CD4-positive, alpha-beta T cell treated with Interleukin-4 for 1 hour (primary cell): ENCODE data around the gene DNAH10.

Source experiments
- DNase-seq, 2 donors: peaks; one replicate each; pipeline ENCODE4 v3.0.0-alpha.2; 2020 to 2022

DNAH10 gene

DNA sequence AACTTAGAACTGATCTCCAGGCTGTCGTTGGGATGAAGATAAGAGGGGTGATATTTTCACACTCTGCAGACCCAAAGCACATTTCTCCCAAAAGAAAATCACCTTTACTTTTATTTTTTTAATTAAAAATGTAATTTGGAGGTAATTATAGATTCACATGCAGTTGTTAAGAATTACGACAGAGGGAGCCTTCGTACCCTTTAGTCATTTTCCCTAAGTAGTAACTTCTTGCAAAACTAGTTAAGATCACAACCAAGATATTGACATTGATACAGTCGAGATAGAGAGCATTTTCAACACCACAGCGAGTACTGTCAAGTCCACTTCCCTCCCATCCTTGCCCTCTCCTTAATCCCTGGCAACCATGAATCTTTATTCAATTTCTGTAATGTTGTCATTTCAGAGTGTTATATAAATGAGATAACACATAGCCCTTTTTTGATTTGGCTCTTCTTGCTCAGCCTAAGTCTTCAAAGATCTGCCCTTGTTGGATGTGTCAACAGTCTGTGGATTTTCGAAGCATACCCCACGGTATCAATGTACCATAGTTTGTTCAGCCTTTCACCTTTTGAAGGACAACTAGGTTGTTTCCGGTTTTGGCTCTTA lies 39.6 kb downstream of the DNAH10 start:
- no peak for DNase-seq

DNA sequence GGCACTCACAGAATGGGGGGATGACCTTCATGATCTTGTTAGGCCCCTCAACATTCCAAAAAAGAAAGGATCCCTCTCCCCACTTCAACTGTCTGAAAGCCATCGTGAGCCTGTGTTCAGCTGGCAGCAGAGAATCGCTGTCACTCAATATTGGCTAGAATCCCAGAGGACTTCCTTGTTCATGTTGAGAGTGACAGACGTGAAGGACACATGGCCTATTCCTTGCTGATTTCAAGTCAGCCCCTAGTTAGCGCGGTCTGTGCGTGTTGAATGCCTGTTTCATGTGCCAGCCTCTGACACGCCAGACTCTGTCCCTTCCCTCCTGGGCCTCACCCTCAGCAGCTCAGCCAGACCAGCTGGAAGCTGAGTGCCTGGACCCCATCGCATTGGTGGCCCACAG lies 43.1 kb downstream of the DNAH10 start:
- DNase-seq, result no peak

GRCh38 chr12:123807002-123807401 lies 44.9 kb downstream of the DNAH10 start:
- no peak for DNase-seq

DNA sequence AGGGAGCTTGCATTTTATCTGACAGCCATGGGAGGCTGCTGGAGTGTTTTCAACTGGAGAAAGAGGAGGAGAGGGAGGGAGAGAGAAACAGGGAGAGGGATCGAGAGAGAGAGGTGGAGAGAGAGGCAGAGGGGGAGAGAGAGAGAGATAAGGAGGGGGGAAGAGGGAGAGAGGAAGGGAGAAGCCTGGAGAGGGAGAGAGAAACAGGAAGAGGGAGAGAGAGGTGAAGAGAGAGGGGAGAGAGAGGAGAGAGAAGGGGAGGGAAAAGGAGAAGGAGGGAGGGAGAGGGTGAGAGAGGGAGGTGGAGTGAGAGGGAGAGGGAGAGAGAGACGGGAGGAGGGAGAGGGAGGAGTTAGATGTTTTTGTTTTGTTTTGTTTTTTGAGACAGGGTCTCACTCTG lies 45.6 kb downstream of the DNAH10 start:
- no peak for DNase-seq

- no peak for DNase-seq
These were observed 46.1 kb downstream of the DNAH10 start for GRCh38 chr12:123808167-123808566.

DNA sequence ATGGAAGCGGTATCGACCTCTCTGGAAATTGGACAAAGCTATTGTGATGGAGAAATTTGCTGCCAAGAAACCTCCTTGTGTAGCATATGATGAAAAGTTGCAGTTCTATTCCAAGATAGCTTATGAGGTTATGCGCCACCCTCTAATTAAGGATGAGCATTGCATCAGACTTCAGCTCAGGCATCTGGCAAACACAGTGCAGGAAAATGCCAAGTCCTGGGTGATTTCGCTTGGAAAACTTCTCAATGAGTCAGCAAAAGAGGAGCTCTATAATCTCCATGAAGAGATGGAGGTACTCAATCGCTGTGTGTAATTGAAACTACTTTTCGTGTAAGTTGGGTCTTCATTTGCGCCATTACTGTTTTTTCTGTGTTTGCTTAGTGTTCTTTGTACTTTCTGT lies 51.2 kb downstream of the DNAH10 start:
- DNase-seq, result no peak

DNA sequence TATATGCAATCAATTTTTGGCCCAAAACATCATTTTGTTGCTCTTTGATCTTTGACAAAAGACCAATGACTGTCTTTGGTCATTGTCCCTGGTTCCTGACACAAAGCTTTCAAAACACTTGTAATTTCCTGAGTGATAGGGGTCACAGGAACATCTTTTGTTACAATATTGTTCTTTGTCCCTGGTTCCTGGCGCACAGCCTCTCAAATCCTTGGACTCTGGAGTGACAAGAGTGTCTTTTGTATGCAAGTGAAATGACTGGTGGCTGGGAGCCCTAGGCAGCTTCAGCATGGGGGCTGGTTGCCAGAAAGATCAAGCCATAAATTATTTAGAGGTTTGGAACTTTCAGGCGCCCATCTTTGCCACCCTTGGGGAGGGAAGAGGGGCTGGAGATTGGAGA lies 53.9 kb downstream of the DNAH10 start:
- no peak for DNase-seq

DNA sequence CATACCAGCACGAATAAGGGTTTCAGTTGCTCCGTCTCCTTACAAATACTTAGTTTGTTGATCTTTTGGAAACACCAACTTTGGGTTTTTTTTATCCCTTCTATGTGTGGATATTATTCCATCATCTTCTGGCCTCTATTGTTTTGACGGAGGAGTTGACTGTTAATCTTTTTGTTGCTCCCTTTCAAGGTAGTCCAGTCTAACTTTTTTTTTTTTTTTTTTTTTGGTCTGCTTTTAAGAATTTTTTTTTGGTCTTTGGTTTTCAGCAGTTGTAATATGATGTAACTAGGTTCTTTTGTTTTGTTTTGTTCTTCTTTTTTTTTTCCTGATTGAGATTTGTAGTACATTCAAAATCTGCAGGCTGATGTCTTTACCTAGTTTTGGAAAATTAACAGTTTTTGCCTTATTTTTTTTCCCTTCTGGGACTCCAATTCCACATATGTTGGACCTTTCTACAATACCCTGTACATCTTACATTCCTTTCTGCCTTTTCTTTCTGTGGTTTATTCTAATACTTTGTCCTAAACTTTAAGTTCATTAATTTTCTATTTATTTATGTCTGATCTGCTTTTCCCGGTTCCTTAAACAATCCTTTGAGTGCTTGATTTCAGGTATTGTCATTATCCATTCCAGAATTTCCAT lies 54.9 kb downstream of the DNAH10 start:
- no peak for DNase-seq

DNA sequence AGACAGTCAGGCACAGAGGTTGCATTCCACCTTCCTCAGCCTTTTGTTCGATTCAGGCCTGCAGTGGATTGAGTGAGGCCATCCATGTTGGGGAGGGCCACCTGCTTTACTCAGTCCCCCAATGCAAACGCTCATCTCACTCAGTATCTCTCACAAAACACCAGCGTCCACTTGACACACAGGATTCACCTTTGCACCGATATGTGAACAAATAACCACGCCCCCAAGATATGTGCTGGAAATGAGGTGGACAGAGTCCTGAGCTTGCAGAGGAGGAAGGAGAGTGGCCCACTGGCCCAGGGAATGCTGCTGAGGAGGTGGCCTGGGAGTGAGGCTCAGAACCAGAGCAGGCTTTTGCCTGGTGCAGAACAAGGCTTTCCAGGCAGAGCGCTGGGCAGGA lies 60.7 kb downstream of the DNAH10 start:
- DNase-seq, result no peak

DNA sequence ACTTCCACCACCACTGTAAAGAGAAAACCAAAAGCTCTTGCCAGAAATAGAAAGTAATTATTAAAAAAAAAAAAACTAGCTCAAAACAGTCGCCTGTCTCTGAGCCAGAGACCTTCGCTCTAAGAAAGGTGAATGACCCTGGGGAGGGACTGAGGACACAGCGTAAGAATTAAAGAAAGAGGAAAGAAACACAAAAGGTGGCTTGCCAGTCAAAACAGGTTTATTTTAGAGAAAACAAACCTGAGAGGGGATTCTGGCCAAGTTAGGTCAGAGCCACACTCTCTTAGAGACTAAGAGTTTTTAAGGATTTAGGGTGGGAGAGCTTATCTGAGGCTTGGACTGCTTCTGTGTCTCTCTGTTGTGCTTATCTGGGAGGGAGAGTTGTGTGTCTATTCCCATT lies 66.0 kb downstream of the DNAH10 start:
- no peak for DNase-seq

DNA sequence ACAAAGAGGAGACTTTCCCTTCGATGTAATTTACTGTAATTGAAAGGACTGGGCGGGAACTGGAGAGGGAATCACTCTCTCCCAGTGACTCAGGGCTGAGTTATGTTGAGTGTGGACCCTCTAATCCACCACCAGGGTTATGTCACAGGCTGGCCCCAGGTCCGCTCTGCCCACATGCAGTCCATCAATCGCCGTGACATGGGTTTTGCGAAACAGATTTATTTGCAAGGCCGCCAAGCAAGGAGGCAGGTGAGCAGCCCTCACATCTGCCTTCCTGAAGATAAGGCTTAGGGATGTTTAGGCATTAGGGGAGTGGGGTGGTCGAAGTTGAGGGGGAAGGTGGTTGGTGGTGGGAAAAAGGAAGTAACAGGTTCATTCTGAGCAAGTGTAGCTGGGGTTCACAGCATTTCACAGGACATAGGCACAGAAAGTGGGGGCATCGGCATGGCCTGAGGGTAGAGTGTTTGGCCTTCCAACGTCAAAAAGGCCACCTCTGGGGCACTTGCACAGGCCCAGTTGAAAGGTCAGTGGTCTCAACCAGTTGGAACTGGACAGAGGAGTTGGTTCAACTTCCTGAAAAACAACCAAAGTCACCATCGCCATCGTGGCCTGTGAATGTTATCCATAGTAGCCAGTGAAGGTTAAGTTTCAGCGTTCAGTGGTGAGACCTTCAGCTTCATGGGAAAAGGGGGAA lies 66.9 kb downstream of the DNAH10 start:
- DNase-seq, result no peak

DNA sequence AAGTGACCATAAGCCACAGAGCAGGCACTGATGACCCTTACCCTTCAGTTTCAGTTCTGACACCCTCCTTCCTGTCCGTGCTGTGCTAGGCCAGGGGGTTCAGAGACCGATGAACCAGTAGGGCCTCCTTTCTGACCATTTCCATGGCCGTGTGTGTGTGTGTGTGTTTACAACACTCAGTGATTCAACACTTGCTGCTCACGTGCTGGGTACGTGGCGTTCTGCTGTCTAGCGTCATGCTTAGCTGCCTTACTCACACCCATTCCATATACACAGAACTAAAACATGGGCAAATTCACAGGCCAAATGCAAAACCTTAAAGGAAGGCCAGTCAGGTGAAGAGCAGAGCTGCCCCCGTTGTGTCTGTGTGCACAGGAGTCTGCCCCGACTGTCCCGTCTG lies 67.5 kb downstream of the DNAH10 start:
- no peak for DNase-seq

GRCh38 chr12:123830675-123831074 lies 68.6 kb downstream of the DNAH10 start:
- no peak for DNase-seq

DNA sequence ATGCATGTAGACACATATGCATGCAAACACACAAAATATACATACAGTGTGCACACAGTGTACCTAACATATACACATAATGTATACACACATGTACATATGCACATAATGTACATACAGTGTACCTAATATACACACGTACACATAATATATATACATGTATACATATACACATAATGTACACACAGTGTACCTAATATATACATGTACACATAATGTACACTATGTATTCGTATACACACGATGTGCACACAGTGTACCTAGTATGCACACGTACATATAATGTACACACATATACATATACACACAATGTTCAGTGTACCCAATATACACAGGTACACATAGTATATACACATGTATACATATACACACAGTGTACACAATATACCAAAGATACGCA lies 70.0 kb downstream of the DNAH10 start:
- no peak for DNase-seq

- no peak for DNase-seq
These were observed 71.7 kb downstream of the DNAH10 start for GRCh38 chr12:123833830-123834229.

GRCh38 chr12:123834845-123835244 lies 72.7 kb downstream of the DNAH10 start:
- DNase-seq, result no peak

DNA sequence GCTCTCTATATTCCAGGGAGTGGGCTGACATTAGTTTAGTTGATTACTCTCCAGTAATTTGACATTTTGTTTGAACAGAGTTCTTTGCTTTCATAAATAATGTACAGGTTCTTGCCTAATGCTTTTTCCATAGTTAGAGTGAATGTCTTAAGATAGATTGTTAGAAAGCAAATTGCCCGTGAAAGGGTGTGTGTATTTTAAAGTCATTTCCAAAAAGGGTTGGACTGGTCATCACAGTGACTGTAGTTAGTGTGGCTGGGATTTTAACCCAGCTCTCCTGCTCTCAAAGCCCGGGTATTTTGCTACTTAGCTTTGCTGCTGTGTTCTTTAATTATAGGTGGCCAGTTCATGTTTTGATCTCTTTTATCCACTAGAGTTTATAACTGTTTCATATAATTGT lies 74.2 kb downstream of the DNAH10 start:
- no peak for DNase-seq

GRCh38 chr12:123839826-123840225 lies 77.7 kb downstream of the DNAH10 start:
- DNase-seq, result no peak

- DNase-seq, result no peak
These were observed 78.8 kb downstream of the DNAH10 start for GRCh38 chr12:123840765-123841425.

GRCh38 chr12:123843912-123844748 lies 82.0 kb downstream of the DNAH10 start:
- no peak for DNase-seq

DNA sequence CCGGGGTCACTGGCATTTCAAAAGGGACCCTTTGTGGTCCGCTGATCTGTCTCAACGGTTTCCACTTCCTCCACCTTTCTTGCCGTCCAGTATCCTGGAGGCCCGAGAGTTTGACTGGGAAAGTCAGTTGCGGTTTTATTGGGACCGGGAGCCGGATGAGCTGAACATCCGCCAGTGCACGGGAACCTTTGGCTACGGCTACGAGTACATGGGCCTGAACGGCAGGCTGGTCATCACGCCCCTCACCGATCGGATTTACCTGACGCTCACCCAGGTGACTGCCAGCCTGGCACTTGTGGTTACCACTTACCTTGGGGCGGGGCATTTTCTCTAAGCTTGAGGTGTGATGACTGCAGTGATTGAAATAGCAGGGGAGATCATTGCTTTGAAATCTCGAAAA lies 83.8 kb downstream of the DNAH10 start:
- no peak for DNase-seq

DNA sequence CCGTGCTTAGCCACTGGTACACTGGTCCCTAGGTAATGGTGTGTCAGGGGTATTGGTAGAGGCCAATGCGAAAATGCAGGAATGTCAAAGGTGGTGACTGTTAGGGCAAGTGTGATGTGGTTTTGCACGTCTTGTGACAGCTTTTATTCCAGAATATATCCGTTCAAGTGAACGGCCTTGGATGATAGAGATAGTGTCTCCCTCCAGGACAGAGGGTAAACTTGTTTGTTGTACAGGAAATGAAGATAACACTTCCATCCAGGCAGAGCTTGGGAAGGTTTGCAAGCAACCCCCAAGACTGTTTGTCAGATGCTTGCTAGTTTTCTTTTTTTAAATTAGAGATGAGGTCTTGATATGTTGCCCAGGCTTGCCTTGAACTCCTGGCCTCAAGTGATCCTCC lies 84.2 kb downstream of the DNAH10 start:
- DNase-seq, result no peak

DNA sequence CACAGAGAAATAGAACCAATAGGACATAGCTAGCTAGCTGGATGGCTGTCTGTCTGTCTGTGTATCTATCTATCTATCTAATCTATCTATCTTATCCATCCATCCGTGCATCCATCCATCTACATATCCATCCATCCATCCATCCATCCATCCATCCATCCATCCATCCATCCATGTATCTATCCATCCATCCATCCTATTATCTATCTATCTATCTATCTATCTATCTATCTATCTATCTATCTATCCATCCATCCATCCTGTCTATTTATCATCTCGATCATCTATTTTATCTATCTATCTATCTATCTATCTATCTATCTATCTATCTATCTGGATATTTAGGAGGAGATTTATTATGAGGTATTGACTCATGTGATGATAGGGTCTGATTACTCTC lies 84.9 kb downstream of the DNAH10 start:
- DNase-seq, result no peak
